Measurements from ENCODE around the gene ZCWPW2.

Gene ZCWPW2, protein sequence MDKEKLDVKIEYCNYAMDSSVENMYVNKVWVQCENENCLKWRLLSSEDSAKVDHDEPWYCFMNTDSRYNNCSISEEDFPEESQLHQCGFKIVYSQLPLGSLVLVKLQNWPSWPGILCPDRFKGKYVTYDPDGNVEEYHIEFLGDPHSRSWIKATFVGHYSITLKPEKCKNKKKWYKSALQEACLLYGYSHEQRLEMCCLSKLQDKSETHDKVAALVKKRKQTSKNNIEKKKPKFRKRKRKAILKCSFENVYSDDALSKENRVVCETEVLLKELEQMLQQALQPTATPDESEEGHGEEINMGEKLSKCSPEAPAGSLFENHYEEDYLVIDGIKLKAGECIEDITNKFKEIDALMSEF

GRCh38 chr3:28348629-28349468, at the start of gene ZCWPW2, which contains the start of gene AZI2:
TSS of gene ZCWPW2 (plus strand) at chr3:28348721. CDS start at chr3:28413069, 64,348 bp downstream.
TSS of gene AZI2 (minus strand) at chr3:28348824. CDS start at chr3:28340617, 8,207 bp downstream.
- peak; percentile 82 to 87 (median 86) for DNase-seq (ENCODE audit: low read depth in 3 of 3)

- DNase-seq (ENCODE audit: low read depth in 3 of 3): no peak
These were observed 48.8 kb upstream of the ZCWPW2 start for GRCh38 chr3:28299705-28300104.

DNA sequence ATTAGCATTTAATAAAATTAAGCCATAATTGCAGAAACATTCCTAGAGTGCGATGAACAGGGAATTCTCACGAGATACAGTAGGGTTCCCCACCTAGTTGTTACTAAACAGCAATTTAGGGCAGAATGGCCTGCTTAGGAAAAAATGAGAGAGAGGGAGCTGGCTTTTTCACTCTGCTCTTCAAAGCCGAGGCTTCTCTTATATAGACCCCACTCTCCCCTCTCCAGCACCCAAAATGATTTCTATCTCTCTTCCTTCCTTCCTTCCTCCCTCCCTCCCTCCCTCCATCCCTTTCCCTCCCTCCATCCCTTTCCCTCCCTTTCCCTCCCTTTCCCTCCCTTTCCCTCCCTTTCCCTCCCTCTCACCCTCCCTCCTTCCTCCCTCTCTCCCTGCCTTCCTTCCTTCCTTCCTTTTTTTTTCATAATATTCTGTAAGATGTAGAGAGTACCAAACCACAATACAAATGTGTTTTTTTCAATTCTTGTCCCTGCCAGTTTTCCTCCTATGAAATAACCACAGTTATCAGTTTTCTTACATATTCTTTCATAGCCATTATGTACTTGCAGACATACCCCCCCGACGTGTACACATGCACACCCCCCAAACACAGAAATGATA, 48.1 kb upstream of the ZCWPW2 start:
- DNase-seq (ENCODE audit: low read depth in 3 of 3): no peak

DNA sequence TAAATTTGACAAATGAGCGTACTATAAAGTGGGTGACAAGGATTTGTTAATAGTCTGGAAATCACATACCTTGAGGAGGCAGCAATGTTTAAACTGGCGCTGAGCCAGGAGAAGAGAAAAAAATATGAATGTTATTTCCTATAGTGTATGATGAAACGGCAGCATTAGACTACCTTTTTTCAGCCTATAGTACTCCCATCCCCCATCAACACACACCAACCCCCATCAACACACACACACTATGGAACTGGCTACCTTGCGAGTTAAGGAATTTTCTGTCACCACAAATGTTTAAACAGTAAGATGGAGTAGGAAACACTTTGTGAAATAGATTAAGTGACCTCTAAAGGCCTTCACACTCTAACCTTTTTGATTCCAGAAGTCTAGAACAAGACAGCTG, 46.8 kb upstream of the ZCWPW2 start:
- no peak for DNase-seq (ENCODE audit: low read depth in 3 of 3)

DNA sequence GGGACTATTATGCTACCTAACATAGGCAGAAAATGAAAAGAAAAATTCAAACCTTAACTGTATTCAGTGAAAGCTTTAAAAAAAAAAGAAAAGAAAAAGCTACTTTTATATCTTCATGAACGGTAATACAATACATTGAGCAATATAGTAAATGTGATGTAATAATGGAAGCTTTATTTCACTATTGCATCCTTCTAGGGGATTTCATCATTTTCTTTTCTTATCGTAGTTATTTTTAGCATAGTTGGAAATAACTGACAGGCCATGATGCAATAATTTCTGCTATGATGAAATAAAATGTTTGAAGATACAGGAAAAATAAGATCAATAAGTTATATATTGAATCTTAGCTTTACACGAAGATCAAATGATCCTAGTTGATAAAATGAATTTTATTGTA, 40.3 kb upstream of the ZCWPW2 start:
- no peak for DNase-seq (ENCODE audit: low read depth in 3 of 3)

GRCh38 chr3:28315711-28316110, 32.8 kb upstream of the ZCWPW2 start:
- no peak for DNase-seq (ENCODE audit: low read depth in 3 of 3)

GRCh38 chr3:28316226-28316625, 32.3 kb upstream of the ZCWPW2 start:
- DNase-seq (ENCODE audit: low read depth in 3 of 3): no peak

DNA sequence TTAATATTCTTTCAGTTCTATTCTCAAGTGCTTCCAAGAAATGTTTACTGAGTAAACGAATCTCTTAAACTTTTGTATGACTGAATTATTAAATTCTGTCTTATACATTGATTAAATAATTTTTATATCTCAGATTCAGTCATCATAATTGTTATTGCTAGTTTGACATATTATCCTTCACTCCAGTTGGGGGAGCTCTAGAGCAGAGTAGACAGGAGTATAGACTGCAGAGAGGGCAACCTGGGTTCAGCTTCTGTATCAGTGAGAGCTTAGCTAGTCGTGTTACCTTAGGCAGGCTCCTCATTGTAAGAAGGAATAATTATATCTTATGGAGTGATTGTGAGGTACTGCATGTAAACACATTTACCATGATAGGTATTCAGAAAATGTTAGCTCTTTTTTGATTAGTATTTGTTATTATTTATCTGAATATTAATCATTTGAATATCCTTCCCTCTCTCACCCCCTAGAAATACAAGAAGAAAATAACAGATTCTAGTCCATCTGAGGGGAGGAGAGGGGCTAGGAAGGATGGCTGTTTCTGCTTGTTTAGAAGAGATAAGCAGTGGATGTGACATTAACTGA, 31.0 kb upstream of the ZCWPW2 start:
- peak in 1 of 3 experiments; percentile 5 for DNase-seq (ENCODE audit: low read depth in 3 of 3)

- no peak for DNase-seq (ENCODE audit: low read depth in 3 of 3)
These were observed 27.5 kb upstream of the ZCWPW2 start for GRCh38 chr3:28320981-28321380.

- no peak for DNase-seq (ENCODE audit: low read depth in 3 of 3)
These were observed 26.1 kb upstream of the ZCWPW2 start for GRCh38 chr3:28322464-28322863.

- no peak for DNase-seq (ENCODE audit: low read depth in 3 of 3)
These were observed 22.0 kb upstream of the ZCWPW2 start for GRCh38 chr3:28326458-28326926.

DNA sequence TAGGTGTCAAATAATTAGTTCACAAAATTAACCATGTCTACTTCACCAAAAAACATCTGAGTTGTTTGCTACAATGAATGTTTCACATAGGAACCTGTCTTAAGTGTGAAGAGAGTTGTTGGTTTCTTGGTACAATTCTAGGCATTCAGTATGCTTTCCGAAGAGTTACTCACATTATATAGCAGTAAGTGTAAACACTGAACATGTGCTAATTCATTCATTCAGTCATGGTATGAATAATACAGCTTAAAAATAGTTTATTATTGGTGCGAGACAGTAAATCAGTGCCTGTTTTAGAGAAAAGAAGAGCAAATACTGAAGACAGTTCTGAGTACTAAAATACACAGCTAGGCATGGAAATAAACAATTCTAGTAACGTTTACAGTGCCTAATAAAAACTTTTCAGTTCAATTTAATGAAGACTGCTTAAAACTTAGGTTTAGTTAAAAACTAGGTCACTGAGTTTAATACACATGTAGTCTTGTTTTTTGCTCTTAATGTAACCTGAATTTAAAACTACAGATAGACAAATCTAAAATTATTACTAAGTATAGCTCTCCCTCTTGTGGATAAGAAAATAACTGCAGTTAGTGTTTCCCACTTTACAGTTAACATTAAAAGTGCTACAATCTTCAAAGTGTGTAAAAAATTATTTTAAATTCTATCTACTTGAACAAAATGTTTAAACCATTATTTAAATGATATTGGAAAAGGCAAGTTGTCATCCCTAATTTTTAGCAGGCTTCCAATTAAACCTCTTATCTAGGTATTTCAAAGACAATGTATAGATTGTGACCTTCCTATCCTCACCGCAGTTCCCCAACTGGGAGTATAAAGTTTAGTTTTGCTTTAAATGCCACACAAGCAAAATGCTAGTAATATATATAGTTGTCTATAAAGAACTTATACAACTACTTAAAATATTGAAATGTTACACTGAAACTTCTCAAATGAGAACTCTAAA, 20.1 kb upstream of the ZCWPW2 start:
- no peak for DNase-seq (ENCODE audit: low read depth in 3 of 3)

DNA sequence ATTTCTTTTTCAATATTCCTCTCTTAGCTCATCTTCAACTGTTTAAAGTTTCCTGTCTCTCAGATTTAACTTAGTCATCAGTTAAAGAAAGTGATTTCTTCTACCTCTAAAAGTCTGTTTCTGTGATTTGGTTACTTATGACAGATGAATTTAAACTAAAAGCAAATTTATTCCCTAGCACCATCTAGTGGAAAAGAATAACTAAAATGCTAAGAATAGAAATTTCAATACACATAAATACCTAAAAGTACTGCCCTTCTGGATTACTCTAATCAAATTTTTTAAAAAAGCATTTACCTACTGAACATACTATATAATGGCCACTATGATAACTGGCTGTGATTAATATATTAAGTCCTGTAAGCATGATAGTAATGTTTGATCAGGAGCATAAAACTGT, 14.0 kb upstream of the ZCWPW2 start:
- DNase-seq (ENCODE audit: low read depth in 3 of 3): no peak

GRCh38 chr3:28335246-28335645, 13.3 kb upstream of the ZCWPW2 start:
- no peak for DNase-seq (ENCODE audit: low read depth in 3 of 3)

DNA sequence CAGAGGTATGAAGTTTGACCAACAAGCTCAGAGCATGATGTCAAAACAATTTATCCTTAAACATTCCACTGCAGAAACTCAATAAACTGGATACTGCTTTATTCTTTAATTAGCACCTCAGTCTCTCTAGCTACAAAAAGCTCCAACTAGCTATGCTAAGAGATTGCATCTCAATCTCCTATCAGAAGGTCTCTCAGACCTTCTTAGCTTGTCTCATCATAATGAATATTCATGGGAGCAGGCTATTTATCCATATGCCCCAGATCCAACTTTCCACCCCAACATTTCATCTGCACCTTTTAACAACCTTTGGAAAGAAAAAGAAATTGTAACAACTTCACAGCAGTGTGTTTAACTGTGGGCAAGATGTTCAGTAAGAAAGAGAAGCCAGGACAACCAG, 11.3 kb upstream of the ZCWPW2 start:
- no peak for DNase-seq (ENCODE audit: low read depth in 3 of 3)

DNA sequence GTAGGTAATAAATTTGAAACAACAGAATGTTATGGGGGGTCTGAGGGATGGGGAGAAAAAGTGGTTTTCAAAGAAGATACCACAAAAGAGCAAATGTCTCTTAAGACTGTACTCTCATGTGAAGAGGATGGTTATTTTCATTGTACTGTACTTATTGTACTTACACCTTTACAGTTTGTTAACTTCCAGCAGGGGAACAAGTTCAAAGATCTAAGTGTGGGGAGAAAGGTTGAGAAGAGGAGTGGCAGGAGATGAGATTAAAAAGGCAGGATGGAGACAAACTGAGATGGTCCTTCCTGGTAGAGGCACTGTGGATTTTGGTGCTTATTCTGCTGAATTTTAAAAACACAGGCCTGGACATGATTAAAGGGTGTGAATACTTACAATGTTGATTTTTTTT, 5.4 kb upstream of the ZCWPW2 start:
- no peak for DNase-seq (ENCODE audit: low read depth in 3 of 3)

GRCh38 chr3:28345690-28346089, 2.8 kb upstream of the ZCWPW2 start:
- DNase-seq (ENCODE audit: low read depth in 3 of 3): no peak

- no peak for DNase-seq (ENCODE audit: low read depth in 3 of 3)
These were observed 902 bp upstream of the ZCWPW2 start for GRCh38 chr3:28347374-28348264.

DNA sequence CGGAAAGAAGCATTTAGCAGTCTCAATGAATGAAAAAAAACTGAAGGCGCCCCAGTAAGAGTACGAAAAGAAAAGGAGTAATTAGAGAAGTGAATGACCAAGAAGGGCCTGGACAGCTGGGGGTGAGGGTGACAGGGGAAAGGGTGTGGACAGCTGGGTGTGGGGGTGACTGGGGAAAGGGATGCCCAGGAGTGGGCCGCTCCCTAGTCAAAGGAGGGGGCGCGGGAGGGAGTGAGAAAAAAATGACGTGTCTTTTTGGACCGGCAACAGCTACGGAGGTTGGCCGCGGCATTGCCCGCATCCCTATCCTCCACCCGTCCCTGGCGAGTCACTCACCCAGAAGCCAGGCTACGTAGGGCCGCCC, 274 bp upstream of the ZCWPW2 start:
- DNase-seq (ENCODE audit: low read depth in 3 of 3): no peak

DNA sequence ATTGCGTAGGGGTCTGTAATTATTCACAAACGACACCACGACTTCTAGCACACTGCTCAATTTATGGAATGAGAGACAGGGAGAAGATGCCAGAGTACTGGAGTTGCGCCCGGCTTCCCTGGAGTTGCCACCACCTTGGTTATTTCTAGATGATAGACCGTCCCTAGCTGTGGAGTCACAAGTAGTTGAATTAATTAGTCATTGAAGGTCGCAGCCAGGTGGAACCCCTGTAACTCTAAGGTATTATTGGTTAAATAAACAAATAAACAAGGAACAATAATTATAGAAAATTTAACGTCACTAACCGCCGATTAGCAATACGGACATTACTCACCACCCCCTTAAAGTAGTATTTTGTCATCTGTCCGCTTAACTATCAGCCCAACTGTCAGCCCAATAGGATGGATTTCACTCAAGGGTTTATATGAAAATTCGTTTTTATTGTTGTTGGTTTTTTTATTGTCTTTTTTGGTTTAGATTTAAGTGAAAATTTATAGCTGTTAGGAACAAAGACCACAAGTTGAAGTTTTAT, 1.0 kb downstream of the ZCWPW2 start:
- DNase-seq (ENCODE audit: low read depth in 3 of 3): no peak
